Measurements from ENCODE around the gene C2CD4B. TPM values are rescaled to one million over a fixed set of nuclear protein-coding genes. Genes with fewer than 3 reads are reported as not detected.

Gene C2CD4B
- total RNA-seq, 2 experiments from 2014 or later: 1.5 TPM

Other genes with a start within 250 kb of the C2CD4B start
- 10 to 100 TPM; 44.6 to 52.4 TPM for gene VPS13C, start 104.8 kb downstream of the C2CD4B start, total RNA-seq
- 1 to 10 TPM; 2.3 to 2.6 TPM for gene C2CD4A, start 98.3 kb downstream of the C2CD4B start, total RNA-seq
- 1 to 10 TPM; 2.3 to 3.2 TPM for gene TLN2, start 225.3 kb upstream of the C2CD4B start, total RNA-seq

All from activated CD4-positive, alpha-beta memory T cell treated with anti-CD3 and anti-CD28 coated beads for 36 hours (primary cell).